ENCODE data around the gene UBC.
"Not testable (repeated sequence)": the region's sequence is repeated elsewhere in the genome, so short reads cannot be mapped to it uniquely, and the experiment has no call there.

UBC gene

GRCh38 chr12:124906606-124907261 is 7.7 kb downstream of the UBC start:
- Histone ChIP-seq H3K9me3 (ENCODE audit: control insufficient read depth, low read length) (no peaks in the 10 kb centered on the region), H3K27me3 (ENCODE audit: control insufficient read depth, insufficient read depth, low read length) (no peaks in the 10 kb centered on the region), H3K4me3 (ENCODE audit: low read length) (no peak overlapping the region), H3K4me1 (ENCODE audit: control insufficient read depth, insufficient read depth, low read length) (peaks cover 34% of the 10 kb centered on the region), H3K9ac (ENCODE audit: low read length) (no peak overlapping the region), H3K36me3 (ENCODE audit: control insufficient read depth, insufficient read depth, low read length) (peaks cover 6% of the 10 kb centered on the region)

- H3K27me3 ChIP-seq (ENCODE audit: control insufficient read depth, insufficient read depth, low read length), result no peaks in the 10 kb centered on the region
- H3K9me3 ChIP-seq (ENCODE audit: control insufficient read depth, low read length), result no peaks in the 10 kb centered on the region
- H3K36me3 ChIP-seq (ENCODE audit: control insufficient read depth, insufficient read depth, low read length), result no peaks in the 10 kb centered on the region
- H3K4me1 ChIP-seq (ENCODE audit: control insufficient read depth, insufficient read depth, low read length), result peaks cover 15% of the 10 kb centered on the region
- peak overlapping the region; percentile 18 for H3K9ac ChIP-seq (ENCODE audit: low read length)
- H3K4me3 ChIP-seq (ENCODE audit: low read length), result no peak overlapping the region
These were observed 9.9 kb downstream of the UBC start for GRCh38 chr12:124904306-124905098.

DNA sequence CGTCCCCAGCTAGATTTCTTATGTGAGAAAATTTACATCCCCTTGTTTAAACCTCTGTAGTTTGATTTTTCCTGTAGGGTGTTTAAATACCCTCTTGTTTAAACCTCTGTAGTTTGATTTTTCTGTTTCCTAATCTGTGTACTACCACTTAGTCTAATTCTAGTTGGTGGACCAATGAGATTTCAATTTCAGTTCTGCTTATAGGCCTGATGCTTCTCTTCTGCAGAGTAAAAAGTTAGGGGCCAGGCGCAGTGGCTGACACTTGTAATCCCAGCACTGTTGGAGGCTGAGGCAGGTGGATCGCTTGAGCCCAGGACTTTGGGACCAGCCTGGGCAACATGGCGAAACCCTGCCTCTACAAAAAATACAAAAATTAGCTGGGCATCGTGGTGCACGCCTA is 11.5 kb downstream of the UBC start:
- no peaks in the 10 kb centered on the region for H3K9me3 ChIP-seq (ENCODE audit: control insufficient read depth, low read length)
- H3K4me1 ChIP-seq (ENCODE audit: control insufficient read depth, insufficient read depth, low read length), result peaks cover 14% of the 10 kb centered on the region
- H3K36me3 ChIP-seq (ENCODE audit: control insufficient read depth, insufficient read depth, low read length), result no peaks in the 10 kb centered on the region
- H3K9ac ChIP-seq (ENCODE audit: low read length), result no peak overlapping the region
- H3K27me3 ChIP-seq (ENCODE audit: control insufficient read depth, insufficient read depth, low read length), result no peaks in the 10 kb centered on the region
- no peak overlapping the region for H3K4me3 ChIP-seq (ENCODE audit: low read length)

GRCh38 chr12:124901003-124901402 is 13.4 kb downstream of the UBC start:
- Histone ChIP-seq H3K36me3 (ENCODE audit: control insufficient read depth, insufficient read depth, low read length) (no peaks in the 10 kb centered on the region), H3K4me1 (ENCODE audit: control insufficient read depth, insufficient read depth, low read length) (peaks cover 10% of the 10 kb centered on the region), H3K4me3 (ENCODE audit: low read length) (no peak overlapping the region), H3K9ac (ENCODE audit: low read length) (no peak overlapping the region), H3K9me3 (ENCODE audit: control insufficient read depth, low read length) (no peaks in the 10 kb centered on the region), H3K27me3 (ENCODE audit: control insufficient read depth, insufficient read depth, low read length) (no peaks in the 10 kb centered on the region)

DNA sequence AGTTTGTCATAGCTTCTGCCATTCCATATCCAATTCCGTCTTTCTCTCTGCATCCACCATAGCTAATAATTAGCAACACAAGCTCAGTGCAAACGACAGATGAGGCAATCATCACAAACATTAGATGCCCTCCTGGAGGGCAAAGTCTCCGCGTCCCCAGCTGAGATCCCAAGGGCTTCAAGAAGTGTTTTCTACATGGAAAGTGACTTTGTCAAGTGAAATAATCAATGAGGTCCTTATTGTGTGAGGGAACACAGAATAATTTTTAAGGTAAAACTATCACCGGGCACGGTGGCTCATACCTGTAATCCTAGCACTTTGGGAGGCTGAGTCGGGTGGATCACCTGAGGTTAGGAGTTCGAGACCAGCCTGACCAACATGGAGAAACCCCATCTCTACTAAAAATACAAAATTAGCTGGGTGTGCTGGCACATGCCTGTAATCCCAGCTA is 14.1 kb downstream of the UBC start:
- not testable (repeated sequence) for H3K9ac ChIP-seq (ENCODE audit: low read length); H3K4me1 ChIP-seq (ENCODE audit: control insufficient read depth, insufficient read depth, low read length); H3K36me3 ChIP-seq (ENCODE audit: control insufficient read depth, insufficient read depth, low read length); H3K9me3 ChIP-seq (ENCODE audit: control insufficient read depth, low read length); H3K4me3 ChIP-seq (ENCODE audit: low read length); H3K27me3 ChIP-seq (ENCODE audit: control insufficient read depth, insufficient read depth, low read length)

GRCh38 chr12:124898923-124899294 is 15.5 kb downstream of the UBC start:
- no peak overlapping the region for H3K4me3 ChIP-seq (ENCODE audit: low read length)
- no peaks in the 10 kb centered on the region for H3K27me3 ChIP-seq (ENCODE audit: control insufficient read depth, insufficient read depth, low read length)
- no peak overlapping the region for H3K9ac ChIP-seq (ENCODE audit: low read length)
- H3K9me3 ChIP-seq (ENCODE audit: control insufficient read depth, low read length), result no peaks in the 10 kb centered on the region
- H3K4me1 ChIP-seq (ENCODE audit: control insufficient read depth, insufficient read depth, low read length), result no peaks in the 10 kb centered on the region
- no peaks in the 10 kb centered on the region for H3K36me3 ChIP-seq (ENCODE audit: control insufficient read depth, insufficient read depth, low read length)

GRCh38 chr12:124898200-124898922 is 16.1 kb downstream of the UBC start:
- Histone ChIP-seq H3K4me3 (ENCODE audit: low read length) (no peak overlapping the region), H3K9ac (ENCODE audit: low read length) (no peak overlapping the region), H3K36me3 (ENCODE audit: control insufficient read depth, insufficient read depth, low read length) (no peaks in the 10 kb centered on the region)

GRCh38 chr12:124896461-124896860 is 18.0 kb downstream of the UBC start:
- Histone ChIP-seq H3K4me3 (ENCODE audit: low read length) (no peak overlapping the region), H3K36me3 (ENCODE audit: control insufficient read depth, insufficient read depth, low read length) (no peaks in the 10 kb centered on the region), H3K9ac (ENCODE audit: low read length) (no peak overlapping the region), H3K9me3 (ENCODE audit: control insufficient read depth, low read length) (no peaks in the 10 kb centered on the region), H3K27me3 (ENCODE audit: control insufficient read depth, insufficient read depth, low read length) (no peaks in the 10 kb centered on the region), H3K4me1 (ENCODE audit: control insufficient read depth, insufficient read depth, low read length) (no peaks in the 10 kb centered on the region)

More at GRCh38 chr12:124898200-124898922, 16.1 kb downstream of the UBC start:
- Histone ChIP-seq H3K27me3 (ENCODE audit: control insufficient read depth, insufficient read depth, low read length) (no peaks in the 10 kb centered on the region), H3K4me1 (ENCODE audit: control insufficient read depth, insufficient read depth, low read length) (no peaks in the 10 kb centered on the region), H3K9me3 (ENCODE audit: control insufficient read depth, low read length) (no peaks in the 10 kb centered on the region)

GRCh38 chr12:124893792-124894516 is 20.5 kb downstream of the UBC start:
- Histone ChIP-seq H3K36me3 (ENCODE audit: control insufficient read depth, insufficient read depth, low read length) (no peaks in the 10 kb centered on the region), H3K4me3 (ENCODE audit: low read length) (no peak overlapping the region), H3K9me3 (ENCODE audit: control insufficient read depth, low read length) (no peaks in the 10 kb centered on the region), H3K9ac (ENCODE audit: low read length) (no peak overlapping the region), H3K4me1 (ENCODE audit: control insufficient read depth, insufficient read depth, low read length) (no peaks in the 10 kb centered on the region), H3K27me3 (ENCODE audit: control insufficient read depth, insufficient read depth, low read length) (no peaks in the 10 kb centered on the region)

DNA sequence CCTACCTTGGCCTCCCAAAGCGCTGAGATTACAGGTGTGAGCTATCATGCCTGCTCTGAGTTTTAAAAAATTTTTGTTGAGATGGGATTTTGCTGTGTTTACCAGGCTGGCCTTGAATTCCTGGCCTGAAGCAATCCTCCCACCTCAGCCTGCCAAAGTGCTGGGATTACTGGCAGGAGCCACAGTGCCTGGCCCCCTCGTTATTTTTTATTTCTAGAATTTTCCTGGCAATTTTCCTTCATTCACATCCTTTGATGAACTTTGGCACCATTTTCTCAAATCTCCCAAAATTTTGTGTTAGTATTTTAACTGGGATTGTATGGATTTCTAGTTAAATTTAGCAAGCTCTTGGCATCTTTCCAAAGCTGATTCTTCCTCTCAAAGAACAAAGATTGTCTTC is 26.2 kb downstream of the UBC start:
- H3K9ac ChIP-seq (ENCODE audit: low read length), result no peak overlapping the region
- no peaks in the 10 kb centered on the region for H3K27me3 ChIP-seq (ENCODE audit: control insufficient read depth, insufficient read depth, low read length)
- H3K36me3 ChIP-seq (ENCODE audit: control insufficient read depth, insufficient read depth, low read length), result no peaks in the 10 kb centered on the region
- peaks cover 9% of the 10 kb centered on the region for H3K4me1 ChIP-seq (ENCODE audit: control insufficient read depth, insufficient read depth, low read length)
- no peaks in the 10 kb centered on the region for H3K9me3 ChIP-seq (ENCODE audit: control insufficient read depth, low read length)
- H3K4me3 ChIP-seq (ENCODE audit: low read length), result no peak overlapping the region

DNA sequence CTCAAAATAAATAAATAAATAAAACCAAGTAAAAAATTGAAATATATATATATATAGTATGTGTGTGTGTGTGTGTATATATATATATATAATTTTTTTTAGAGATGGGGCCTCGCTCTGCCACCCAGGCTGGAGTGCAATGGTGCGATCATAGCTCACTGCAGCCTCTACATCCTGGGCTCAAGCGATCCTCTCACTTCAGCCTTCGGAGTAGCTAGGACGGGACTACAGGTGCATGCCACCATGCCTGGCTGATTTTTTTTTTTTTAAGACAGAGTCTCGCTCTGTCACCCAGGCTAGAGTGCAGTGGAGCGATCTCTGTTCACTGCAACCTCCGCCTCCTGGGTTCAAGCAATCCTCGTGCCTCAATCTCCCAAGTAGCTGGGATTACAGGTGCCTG is 26.7 kb downstream of the UBC start:
- H3K9ac ChIP-seq (ENCODE audit: low read length); H3K36me3 ChIP-seq (ENCODE audit: control insufficient read depth, insufficient read depth, low read length); H3K9me3 ChIP-seq (ENCODE audit: control insufficient read depth, low read length); H3K4me3 ChIP-seq (ENCODE audit: low read length); H3K4me1 ChIP-seq (ENCODE audit: control insufficient read depth, insufficient read depth, low read length); H3K27me3 ChIP-seq (ENCODE audit: control insufficient read depth, insufficient read depth, low read length): not testable (repeated sequence)

All from mucosa of stomach (tissue), 1 donor.